Panc1 (cell line): Measurements from ENCODE around the gene INHA.

Experiments used
- CTCF ChIP-seq: fragments of 450-650 bp; IDR thresholded peaks from 2 replicates; pipeline ENCODE4 v1.5.1; 2017; ENCODE audit warnings: mild to moderate bottlenecking
- POLR2AphosphoS5 ChIP-seq: IDR thresholded peaks from 2 replicates; pipeline ENCODE4 v1.6.1; 2012; ENCODE audit warnings: mild to moderate bottlenecking, low read depth, low read length, moderate library complexity
- REST ChIP-seq, 2 experiments: IDR thresholded peaks; 2 replicates each; pipeline ENCODE4 v1.6.1; 2011 to 2012; ENCODE audit warnings: low read depth in 2 of 2, control low read depth in 1 of 2, low read length in 1 of 2, mild to moderate bottlenecking in 1 of 2, moderate library complexity in 1 of 2; ENCODE audit not compliant: insufficient read depth in 1 of 2
- SIN3A ChIP-seq: IDR thresholded peaks from 2 replicates; pipeline ENCODE4 v1.6.1; 2012; ENCODE audit warnings: low read depth, mild to moderate bottlenecking, low read length, moderate library complexity, borderline replicate concordance; ENCODE audit not compliant: insufficient read depth
- TCF7L2 ChIP-seq: IDR thresholded peaks from 2 replicates; pipeline ENCODE4 v1.6.1; 2011; ENCODE audit warnings: mild to moderate bottlenecking, low read depth, low read length, inconsistent platforms

GRCh38 chr2:219543596-219544358 is 28.3 kb upstream of the INHA start, which contains the start of the genes CHPF and TMEM198:
- TF ChIP-seq CTCF: no peak
- TF ChIP-seq POLR2AphosphoS5: no peak
- TF ChIP-seq SIN3A: peak; percentile 62; the same call in 1 of the 2 replicates
- TF ChIP-seq REST (IDR thresholded peaks at IDR 0.05; ENCODE audit: insufficient read depth in 1 of 2, low read depth in 2 of 2, low read length in 1 of 2): peak; percentile 96 to 99
- no peak for TF ChIP-seq TCF7L2
